ENCODE measurements around the gene CCDC192.
A peak's percentile ranks its signal among the peaks of the same experiment; 100 is the strongest.

Gene CCDC192

DNA sequence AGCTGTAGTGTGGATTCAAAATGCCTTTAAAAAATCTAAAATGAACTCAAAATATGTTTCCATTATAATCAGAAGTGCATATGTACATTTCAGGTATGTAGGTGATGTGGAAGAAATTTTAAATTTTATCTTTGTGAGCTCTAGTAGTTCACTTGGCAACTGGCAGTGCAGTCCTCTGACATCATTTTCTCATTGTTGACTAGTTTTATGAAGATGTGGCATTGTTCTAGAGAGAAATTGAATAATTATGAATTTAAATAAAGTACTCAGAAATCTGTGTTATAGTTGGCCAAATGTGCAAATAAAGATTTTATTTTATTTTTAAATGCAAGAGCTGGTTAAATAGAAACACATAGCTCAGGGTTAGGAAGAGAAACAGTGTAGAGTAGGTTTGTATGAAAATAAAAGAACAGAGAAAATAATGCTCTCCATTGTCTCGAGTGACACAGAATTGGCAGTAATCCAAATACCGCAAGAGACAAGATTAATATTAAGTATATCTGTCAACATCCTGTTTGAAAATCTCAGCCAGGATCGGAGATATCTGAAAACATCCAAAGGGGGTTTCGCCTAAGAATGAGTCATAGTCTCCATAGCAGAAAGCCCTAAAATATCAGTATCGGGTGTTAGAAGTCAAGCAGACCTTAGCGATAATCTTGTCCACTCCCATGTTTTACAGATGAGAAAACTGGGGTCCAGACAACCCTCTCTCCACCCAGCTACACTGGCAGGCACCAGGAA is 189.4 kb downstream of the CCDC192 start:
- peak in 1 of 2 donors; percentile 41 for DNase-seq

DNA sequence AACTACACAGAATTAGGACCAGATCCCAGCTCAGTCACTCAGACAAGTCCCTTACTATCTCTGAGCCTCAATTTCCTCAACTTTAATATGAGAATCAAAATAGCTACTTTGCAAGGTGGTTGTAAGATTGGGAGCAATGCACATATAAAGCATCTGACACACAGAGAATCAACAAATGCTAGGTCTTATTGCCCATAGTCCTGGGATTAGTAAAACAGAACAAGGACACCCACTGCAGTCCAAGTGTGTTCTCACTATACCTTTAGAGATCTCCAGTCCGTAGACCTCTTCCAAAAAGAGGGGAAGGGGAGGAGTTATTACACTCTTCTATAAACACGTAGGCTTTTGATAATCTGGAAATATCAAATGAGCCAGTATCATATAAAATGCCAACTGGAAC is 190.0 kb downstream of the CCDC192 start:
- DNase-seq = no peak

DNA sequence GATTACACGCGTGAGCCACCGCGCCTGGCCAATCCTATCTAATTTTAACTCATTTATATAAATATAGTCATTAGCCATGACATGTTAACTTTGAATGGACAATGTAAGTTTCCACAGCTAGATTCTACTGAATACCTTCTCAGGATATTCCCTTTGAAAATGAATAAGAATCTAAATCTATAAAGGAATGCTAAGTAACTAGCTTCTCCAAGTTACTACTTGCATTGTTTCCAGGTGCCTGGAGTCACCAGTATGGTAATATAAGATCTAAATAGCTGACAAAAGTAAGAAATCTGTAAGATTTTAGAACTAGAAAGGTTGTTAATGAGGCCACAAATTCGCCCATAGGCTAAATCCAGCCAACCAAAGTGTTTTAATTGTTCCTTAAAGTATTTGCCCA is 191.3 kb downstream of the CCDC192 start:
- no peak for DNase-seq

GRCh38 chr5:127898551-127899213 is 195.5 kb downstream of the CCDC192 start:
- DNase-seq = no peak

DNA sequence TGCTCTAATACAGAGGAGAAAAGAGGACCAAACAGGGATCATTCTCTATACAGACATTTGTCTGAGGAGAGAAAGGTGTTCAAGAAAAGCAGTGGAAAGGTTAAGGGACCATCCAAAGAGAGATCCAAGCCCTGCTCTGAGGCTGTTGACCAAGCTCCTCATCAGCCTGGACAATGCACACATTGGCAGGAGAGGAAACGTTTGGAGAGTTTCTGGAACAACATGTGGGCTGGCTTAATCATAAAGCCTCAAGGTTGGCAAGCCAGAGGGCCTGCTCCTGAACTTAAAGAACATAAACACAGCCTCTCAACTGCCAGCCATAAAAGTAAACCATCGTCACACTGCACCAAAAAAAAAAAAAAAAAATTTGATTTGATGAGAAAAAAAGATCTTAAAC is 196.0 kb downstream of the CCDC192 start:
- no peak for DNase-seq

DNA sequence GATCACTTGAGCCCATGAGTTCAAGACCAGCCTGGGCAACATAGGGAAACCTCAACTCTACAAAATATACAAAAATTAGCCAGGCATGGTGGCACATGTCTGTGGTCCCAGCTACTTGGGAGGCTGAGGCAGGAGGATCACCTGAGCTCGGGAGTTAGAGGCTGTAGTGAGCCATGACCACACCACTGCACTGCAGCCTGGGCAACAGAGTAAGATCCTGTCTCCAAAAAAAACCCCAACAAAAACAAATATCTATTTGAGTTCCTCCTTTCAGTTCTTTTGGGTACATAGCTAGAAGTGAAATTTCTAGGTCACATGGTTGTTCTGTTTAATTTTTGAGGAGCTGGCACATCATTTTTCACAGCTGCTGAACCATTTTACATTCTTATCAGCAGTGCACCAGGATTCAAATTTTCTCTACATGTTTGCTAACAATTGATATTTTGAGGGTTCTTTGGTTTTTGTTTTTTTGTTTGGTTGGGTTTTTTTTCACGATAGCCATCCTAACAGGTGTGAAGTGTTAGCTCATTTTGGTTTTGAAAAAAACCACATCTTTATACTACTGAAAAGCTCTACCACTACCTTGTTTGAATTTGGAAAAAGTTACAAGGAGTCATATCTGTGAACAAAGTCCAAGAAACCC is 203.5 kb downstream of the CCDC192 start:
- DNase-seq = no peak

GRCh38 chr5:127907907-127908306 is 204.7 kb downstream of the CCDC192 start:
- no peak for DNase-seq

GRCh38 chr5:127909066-127909465 is 205.9 kb downstream of the CCDC192 start:
- DNase-seq = peak; percentile 3 to 23

DNA sequence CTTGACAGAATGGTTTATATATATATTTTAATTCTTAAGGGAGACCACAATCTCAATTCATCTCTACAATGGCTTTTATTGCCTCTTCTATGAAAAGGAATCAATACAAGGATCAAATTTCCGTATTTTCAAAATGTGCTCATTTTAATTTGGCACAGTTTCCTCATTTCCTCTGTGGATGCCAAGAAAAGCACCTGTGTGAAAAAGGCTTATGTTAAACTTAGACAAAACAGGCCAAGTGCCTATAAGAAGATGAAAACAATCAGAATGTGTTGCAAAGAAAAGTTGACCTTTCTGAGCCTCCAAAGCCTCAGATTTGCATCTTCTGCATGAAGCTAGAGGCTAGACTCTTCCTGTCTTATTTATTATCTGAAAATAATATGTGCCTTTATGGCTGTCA is 206.6 kb downstream of the CCDC192 start:
- DNase-seq = no peak

GRCh38 chr5:127910307-127910956 is 207.2 kb downstream of the CCDC192 start:
- no peak for DNase-seq

GRCh38 chr5:127911619-127912018 is 208.4 kb downstream of the CCDC192 start:
- no peak for DNase-seq

GRCh38 chr5:127912411-127912810 is 209.2 kb downstream of the CCDC192 start:
- DNase-seq = no peak

- DNase-seq = no peak
Observed at GRCh38 chr5:127916885-127917573, 213.8 kb downstream of the CCDC192 start.

GRCh38 chr5:127919006-127919796 is 216.0 kb downstream of the CCDC192 start:
- no peak for DNase-seq

DNA sequence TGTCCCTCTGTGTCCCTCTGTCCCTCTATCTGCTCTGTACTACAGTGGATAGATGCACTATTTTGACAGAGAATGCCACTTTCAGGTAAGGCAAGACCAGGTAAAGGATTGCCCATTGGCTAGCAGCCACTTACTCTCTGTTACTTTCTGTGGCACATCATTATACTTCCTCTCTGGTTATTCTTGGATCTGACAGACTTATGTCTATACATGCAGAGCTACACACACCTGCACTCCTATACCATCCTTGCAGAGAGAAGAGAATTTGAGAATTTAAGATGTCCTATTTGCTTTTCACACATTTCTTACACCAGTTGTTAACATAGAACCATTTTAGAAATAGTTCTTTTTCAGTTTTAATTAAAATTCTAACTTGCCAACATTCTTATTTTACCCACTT is 216.6 kb downstream of the CCDC192 start:
- DNase-seq = no peak

DNA sequence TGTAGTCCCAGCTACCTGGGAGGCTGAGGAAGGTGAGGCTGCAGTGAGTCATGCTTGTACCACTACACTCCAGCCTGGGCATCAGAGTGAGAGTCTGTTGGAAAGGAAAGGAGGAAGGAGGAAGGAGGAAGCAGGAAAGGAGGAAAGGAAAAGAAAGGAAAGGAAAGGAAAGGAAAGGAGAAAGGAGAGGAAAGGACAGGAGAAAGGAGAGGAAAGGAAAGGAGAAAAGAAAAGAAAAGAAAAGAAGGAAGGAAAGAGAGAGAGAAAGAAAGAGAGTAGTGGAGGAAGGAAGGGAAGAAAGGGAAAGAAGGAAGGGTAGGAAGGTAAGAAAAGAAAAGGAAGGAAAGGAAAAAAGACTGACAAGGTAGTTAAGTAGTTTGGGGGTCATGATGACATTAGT is 217.7 kb downstream of the CCDC192 start:
- no peak for DNase-seq

GRCh38 chr5:127922603-127923002 is 219.4 kb downstream of the CCDC192 start:
- no peak for DNase-seq

DNA sequence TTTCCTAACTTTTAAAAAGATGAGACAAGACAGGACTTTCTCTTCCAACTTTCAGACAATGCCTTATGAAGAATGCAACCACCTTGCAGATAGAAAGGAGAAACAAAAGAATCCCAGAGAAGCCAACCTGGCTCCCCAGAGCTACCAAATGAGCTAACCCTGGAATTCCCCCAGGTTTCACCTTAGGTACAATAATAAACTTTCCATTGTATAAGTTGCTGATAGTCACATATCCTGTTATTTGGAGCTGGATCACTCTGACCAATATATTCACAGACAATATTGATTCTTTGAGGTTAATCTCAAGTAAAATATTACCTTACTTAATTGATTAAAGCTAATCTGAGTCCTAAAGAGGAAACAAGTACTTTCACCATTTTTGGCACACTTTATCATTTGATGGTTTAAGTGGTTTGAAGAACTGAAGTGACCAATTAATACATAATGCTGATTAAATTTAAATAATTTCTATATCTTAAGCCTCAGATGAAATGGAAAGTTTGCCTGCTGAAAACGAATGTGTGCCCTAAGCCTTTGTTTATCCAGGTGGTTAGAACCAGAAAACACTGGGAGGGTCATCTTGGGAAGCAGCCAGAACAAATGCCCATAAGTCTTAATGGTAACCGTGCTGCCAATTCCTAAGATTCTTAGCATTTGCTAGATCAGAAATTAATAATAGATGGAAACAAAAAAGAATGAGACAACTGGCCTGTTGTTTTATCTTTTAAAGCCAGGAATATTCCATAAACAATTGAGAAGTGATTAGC is 220.8 kb downstream of the CCDC192 start:
- no peak for DNase-seq

GRCh38 chr5:127924606-127925005 is 221.4 kb downstream of the CCDC192 start:
- no peak for DNase-seq

GRCh38 chr5:127925916-127926315 is 222.7 kb downstream of the CCDC192 start:
- DNase-seq = no peak

- no peak for DNase-seq
Observed at GRCh38 chr5:127926974-127927373, 223.8 kb downstream of the CCDC192 start.
